HepG2 (cell line): Measurements from ENCODE around the gene JAG1. TPM values are rescaled to one million over a fixed set of nuclear protein-coding genes. Genes with fewer than 3 reads are reported as not detected.

Experiments
- ATAC-seq: fragments of 200-7000 bp; cut with Tn5 transposase; 3 replicates; pipeline ENCODE4 v1.9.1; 2020; ENCODE audit warnings: mild to moderate bottlenecking, moderate library complexity
- BruUV-seq: library from RNA; stranded (reverse); fragments of 400-500 nt; replicated peaks from 2 replicates; lab custom pipeline; 2021; lab: Mats Ljungman, UMichigan
- CTCF ChIA-PET: fragments of 300-600 bp; formaldehyde crosslinking; extraction: SDS; loops from one replicate; lab custom pipeline; 2021; ENCODE audit warnings: low total read pairs, inconsistent platforms, low intra/inter-chr PET ratio; lab: Yijun Ruan, JAX
- POLR2A ChIA-PET: fragments of 350-600 bp; sonication (Branson Sonifier 250); formaldehyde crosslinking; loops from one replicate; lab custom pipeline; 2020; ENCODE audit warnings: antibody characterized with exemption, inconsistent platforms; lab: Yijun Ruan, JAX
- DNase-seq: peaks from one replicate; pipeline ENCODE4 v3.0.0-alpha.2; 2015; ENCODE audit warnings: low spot score
- FAIRE-seq: peaks from 3 replicates; lab custom pipeline; 2011; peaks lifted over from hg19 to GRCh38; lab: Jason Lieb, UNC
- H2AFZ ChIP-seq: one replicate; pipeline ENCODE4 v1.6.1; 2011; ENCODE audit warnings: low read length, inconsistent platforms
- H3K27ac ChIP-seq: fragments of 300-600 bp; 3 replicates; pipeline ENCODE4 v1.8.0; 2011; ENCODE audit warnings: mixed run types, mild to moderate bottlenecking, mixed read lengths, low read length, inconsistent platforms; ENCODE audit not compliant: insufficient read depth; ENCODE audit errors: extremely low read length
- H3K27me3 ChIP-seq, 2 experiments: fragments of 200-600 bp in 1 of 2; 2 replicates in 1 of 2; 3 replicates in 1 of 2; pipeline versions ENCODE4 v1.6.0 to v1.8.0; 2011; ENCODE audit warnings: low read length in 2 of 2, mild to moderate bottlenecking in 2 of 2, moderate library complexity in 2 of 2, inconsistent platforms in 1 of 2; ENCODE audit not compliant: insufficient read depth in 2 of 2, control insufficient read depth in 1 of 2
- H3K36me3 ChIP-seq, 2 experiments: fragments of 200-600 bp in 1 of 2; replicated peaks in 1 of 2; 2 replicates in 1 of 2; 3 replicates in 1 of 2; pipeline versions ENCODE4 v1.5.1 to v1.8.0; 2011; ENCODE audit warnings: low read length in 2 of 2, inconsistent platforms in 1 of 2; ENCODE audit not compliant: insufficient read depth in 2 of 2, control insufficient read depth in 1 of 2
- H3K4me1 ChIP-seq: 2 replicates; pipeline ENCODE4 v1.5.1; 2012; ENCODE audit warnings: low read length, inconsistent platforms; ENCODE audit not compliant: insufficient read depth
- H3K4me2 ChIP-seq: 2 replicates; pipeline ENCODE4 v1.6.0; 2011; ENCODE audit warnings: low read depth, low read length, inconsistent platforms
- H3K4me3 ChIP-seq, 3 experiments: fragments of 200-600 bp in 1 of 3; sonication (generic), shearing (Covaris generic) in 1 of 3; replicated peaks in 1 of 3; 2 replicates each; pipeline ENCODE4 v1.5.1; 2011 to 2016; ENCODE audit warnings: low read length in 3 of 3, inconsistent platforms in 2 of 3, low read depth in 2 of 3, mild to moderate bottlenecking in 2 of 3, control low read depth in 1 of 3, mixed read lengths in 1 of 3; ENCODE audit not compliant: insufficient read depth in 1 of 3
- H3K79me2 ChIP-seq: one replicate; pipeline ENCODE4 v1.6.1; 2011; ENCODE audit warnings: low read length, inconsistent platforms; ENCODE audit not compliant: insufficient read depth
- H3K9ac ChIP-seq: 2 replicates; pipeline ENCODE4 v1.6.0; 2011; ENCODE audit warnings: mild to moderate bottlenecking, low read depth, low read length, inconsistent platforms; ENCODE audit not compliant: insufficient read depth
- H3K9me3 ChIP-seq: 2 replicates; pipeline ENCODE4 v1.5.1; 2012; ENCODE audit warnings: mild to moderate bottlenecking, low read length
- H4K20me1 ChIP-seq: 2 replicates; pipeline ENCODE4 v1.6.0; 2011; ENCODE audit warnings: inconsistent platforms, mild to moderate bottlenecking, low read length, moderate library complexity; ENCODE audit not compliant: insufficient read depth
- KDM2A ChIP-seq: sonication (generic); formaldehyde crosslinking; IDR thresholded peaks from 2 replicates; pipeline ENCODE4 v1.4.0; 2020; ENCODE audit warnings: low read depth, missing genetic modification reagents, borderline replicate concordance
- KDM3A ChIP-seq: IDR thresholded peaks from 2 replicates; pipeline ENCODE4 v1.6.1; 2018; ENCODE audit warnings: low read depth, missing compliant biosample characterization
- MAFF ChIP-seq: IDR thresholded peaks from 2 replicates; pipeline ENCODE4 v1.6.1; 2011; ENCODE audit warnings: low read depth, low read length, improper control_type of control experiment
- MED13 ChIP-seq: sonication (generic); formaldehyde crosslinking; IDR thresholded peaks from 2 replicates; pipeline ENCODE4 v1.5.0; 2020; ENCODE audit warnings: missing genetic modification reagents
- SMARCE1 ChIP-seq: fragments of 450-650 bp; IDR thresholded peaks from 2 replicates; pipeline ENCODE4 v1.6.1; 2017; ENCODE audit warnings: borderline replicate concordance
- ZBTB20 ChIP-seq: sonication (generic); formaldehyde crosslinking; IDR thresholded peaks from 2 replicates; pipeline ENCODE4 v1.8.1; 2023; ENCODE audit warnings: missing genetic modification reagents, low read depth, mild to moderate bottlenecking, borderline replicate concordance
- ZNF180 ChIP-seq: sonication (generic); formaldehyde crosslinking; IDR thresholded peaks from 2 replicates; pipeline ENCODE4 v1.4.0; 2020; ENCODE audit warnings: low read depth, missing genetic modification reagents, borderline replicate concordance
- WGBS: methylation state at CpG from one replicate; pipeline ENCODE4 v1.1.6; 2017; ENCODE audit warnings: low lambda C conversion rate; 5-methylcytosine and 5-hydroxymethylcytosine counted together
- in situ Hi-C: cut with HindIII; loops from 2 replicates; pipeline ENCODE4 v1.10.0; 2017; ENCODE audit warnings: low pct_unique_long_range_greater_than_20kb; ENCODE audit not compliant: extremely low pct_ligation_motif_present
- intact Hi-C: fragments of 100-400 bp; cut with micrococcal nuclease; formaldehyde crosslinking; loops from one replicate; pipeline ENCODE4 v1.10.0; 2022; ENCODE audit not compliant: unreplicated experiment
- polyA plus RNA-seq, 8 experiments: library from polyadenylated mRNA; depleted of rRNA in 3 of 8; stranded (reverse) in 7 of 8; unstranded in 1 of 8; fragments of >200 nt; fragmentation: Illumina TruSeq in 4 of 8; extraction: Trizol in 4 of 8; gene quantifications; 2 replicates each; pipeline versions ENCODE4 v1.2.1 to v1.2.3, GENCODE V29; 2011 to 2016; ENCODE audit warnings: low read depth in 4 of 8, missing spikeins in 1 of 8, mixed read lengths in 1 of 8; ENCODE audit not compliant: insufficient read depth in 1 of 8
- total RNA-seq, 5 experiments: library from RNA; depleted of rRNA; stranded (reverse); fragments of >200 nt; fragmentation: Illumina TruSeq; extraction: Trizol; gene quantifications; 2 replicates each; pipeline ENCODE4 v1.2.3, GENCODE V29; 2016; ENCODE audit warnings: low read depth in 1 of 5
- TF ChIP-seq, protein P1 (sequence below): sonication (generic); formaldehyde crosslinking; IDR thresholded peaks from 2 replicates; pipeline ENCODE4 v1.5.1; 2020; ENCODE audit warnings: missing genetic modification reagents, mild to moderate bottlenecking, borderline replicate concordance
- TF ChIP-seq, protein P2 (sequence below), 2 experiments: fragments of 450-650 bp in 1 of 2; sonication (generic) in 1 of 2; formaldehyde crosslinking in 1 of 2; IDR thresholded peaks; 2 replicates each; pipeline versions ENCODE4 v1.6.1 to v1.8.0; 2016 to 2022; ENCODE audit warnings: antibody characterized with exemption in 1 of 2, mild to moderate bottlenecking in 1 of 2, missing genetic modification reagents in 1 of 2

Gene JAG1
- total and polyA plus RNA-seq, 2 of the 13 experiments (the other 11 are each of a cell fraction or from before 2014, with no cell fraction given): 47.1 to 56.3 TPM

DNA sequence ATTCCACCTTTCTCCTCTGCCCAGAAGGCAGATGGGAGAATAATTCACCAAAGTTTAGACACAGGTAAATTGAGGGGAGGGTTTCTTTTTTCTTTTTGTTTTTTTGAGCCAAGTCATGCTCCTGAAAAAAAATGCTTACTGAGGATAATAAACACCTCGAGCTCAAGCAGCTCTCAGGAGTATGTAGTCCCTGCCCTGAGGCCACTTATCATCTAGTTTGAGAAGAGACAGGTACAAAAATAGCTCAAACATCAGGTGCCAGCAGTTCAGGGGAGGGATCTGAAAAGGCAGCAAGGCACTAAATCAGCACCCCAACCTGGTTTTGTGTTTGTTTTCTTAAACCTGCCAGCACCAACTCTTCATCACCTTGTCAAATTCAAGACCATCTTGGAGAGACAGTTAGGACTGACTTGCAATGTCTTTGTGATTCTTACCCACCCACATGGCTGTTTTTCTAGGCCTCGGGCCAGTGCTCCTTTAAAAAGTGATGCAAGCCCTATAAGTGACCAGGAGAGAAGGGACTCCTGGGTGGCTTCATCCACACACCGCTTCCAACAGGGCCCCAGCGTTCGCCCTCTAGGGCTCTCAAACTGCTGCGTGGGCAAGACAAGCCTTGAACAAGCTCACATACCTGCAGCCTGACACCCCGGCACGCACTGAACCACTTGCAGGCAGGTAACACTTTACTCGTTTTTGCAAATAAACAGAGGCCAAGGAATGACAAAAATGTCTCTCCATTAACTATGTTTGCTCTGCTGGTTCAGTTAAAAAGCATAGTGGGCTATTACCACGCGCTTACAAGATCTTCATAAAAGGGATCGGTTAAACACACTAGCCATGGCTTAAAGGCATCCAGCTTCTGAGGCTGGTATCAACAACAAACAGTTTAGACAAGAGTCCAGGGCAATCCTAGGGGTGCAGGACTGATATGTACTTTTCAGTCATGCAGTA is 13.9 kb downstream of the JAG1 start (continued):
- TF ChIP-seq SMARCE1 (no peak), KDM2A (CRISPR knock-in tag) (peak; percentile 35; the same call in 1 of the 2 replicates), ZNF180 (CRISPR knock-in tag) (no peak), MAFF (peak; percentile 65)
- TF ChIP-seq, protein P1, sequence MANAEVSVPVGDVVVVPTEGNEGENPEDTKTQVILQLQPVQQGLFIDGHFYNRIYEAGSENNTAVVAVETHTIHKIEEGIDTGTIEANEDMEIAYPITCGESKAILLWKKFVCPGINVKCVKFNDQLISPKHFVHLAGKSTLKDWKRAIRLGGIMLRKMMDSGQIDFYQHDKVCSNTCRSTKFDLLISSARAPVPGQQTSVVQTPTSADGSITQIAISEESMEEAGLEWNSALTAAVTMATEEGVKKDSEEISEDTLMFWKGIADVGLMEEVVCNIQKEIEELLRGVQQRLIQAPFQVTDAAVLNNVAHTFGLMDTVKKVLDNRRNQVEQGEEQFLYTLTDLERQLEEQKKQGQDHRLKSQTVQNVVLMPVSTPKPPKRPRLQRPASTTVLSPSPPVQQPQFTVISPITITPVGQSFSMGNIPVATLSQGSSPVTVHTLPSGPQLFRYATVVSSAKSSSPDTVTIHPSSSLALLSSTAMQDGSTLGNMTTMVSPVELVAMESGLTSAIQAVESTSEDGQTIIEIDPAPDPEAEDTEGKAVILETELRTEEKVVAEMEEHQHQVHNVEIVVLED: no peak

DNA sequence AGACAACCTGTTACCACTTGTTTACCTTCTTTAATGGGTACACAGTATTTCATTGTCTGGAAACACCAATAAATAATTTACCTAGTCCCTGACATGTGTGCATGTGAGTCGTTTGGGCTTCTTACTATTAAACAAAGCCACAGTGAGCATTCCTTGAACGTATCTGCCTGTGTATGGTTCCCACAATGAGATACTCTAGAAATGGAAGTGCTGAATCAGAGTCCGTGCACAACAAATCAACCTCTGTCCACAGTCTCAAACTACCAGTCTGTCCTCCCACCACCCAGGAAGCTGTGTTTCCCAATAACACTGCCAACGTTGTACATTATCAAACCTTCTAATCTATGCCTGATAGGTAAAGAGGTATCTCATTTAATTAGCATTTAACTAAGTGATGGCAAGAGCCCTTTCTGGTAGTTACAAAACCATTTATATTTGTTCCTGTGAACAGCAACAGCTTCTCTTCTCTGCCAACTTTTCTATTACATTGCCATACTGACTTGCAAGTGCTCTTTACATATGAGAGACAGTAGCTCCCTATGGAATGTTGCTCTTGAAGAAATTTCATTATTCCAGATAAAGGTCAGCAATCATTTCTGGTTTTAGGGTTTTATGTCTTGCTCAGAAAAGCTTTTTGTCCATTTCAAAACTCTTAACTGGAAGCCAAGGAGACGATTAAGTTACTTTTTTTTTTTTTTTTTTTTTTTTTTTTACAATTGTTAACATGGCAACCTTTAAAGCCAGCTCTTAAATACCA is 14.7 kb downstream of the JAG1 start:
- H3K79me2 ChIP-seq: peaks cover 78% of the 10 kb centered on the region
- no peak overlapping the region for H3K9ac ChIP-seq
- H2AFZ ChIP-seq: no peak overlapping the region
- peaks cover 71% of the 10 kb centered on the region for H3K4me1 ChIP-seq
- intact Hi-C loops (no loop called here), in situ Hi-C loops (no loop called here)
- no peaks in the 10 kb centered on the region for H3K9me3 ChIP-seq
- H3K36me3 ChIP-seq: peaks cover 80 to 99% of the 10 kb centered on the region in 2 experiments
- H4K20me1 ChIP-seq: peaks cover 29% of the 10 kb centered on the region
- POLR2A ChIA-PET: interaction anchor here (1.6 to 2.7 kb wide), 3 partner anchors 10 to 94 kb away, joined by 3 to 39 read pairs (median 5); partner anchors contain the start of gene JAG1
- H3K4me3 ChIP-seq: no peak overlapping the region
- CTCF ChIA-PET: no interaction called here
- no peak overlapping the region for H3K4me2 ChIP-seq
- no TSS peak for BruUV-seq
- H3K27ac ChIP-seq: no peak overlapping the region
- no peak for DNase-seq
- 74% methylated on average over 5 of the region's 5 CpGs for WGBS
- no peak for FAIRE-seq
- H3K27me3 ChIP-seq: no peaks in the 10 kb centered on the region
- no peak for ATAC-seq
- no peak for TF ChIP-seq MED13
- 0 out of 2 replicates have a peak, but pooled peaks have one; percentile 28 for TF ChIP-seq ZBTB20 (CRISPR knock-in tag)
- no peak for TF ChIP-seq KDM3A (CRISPR knock-in tag)
- TF ChIP-seq, protein P2, sequence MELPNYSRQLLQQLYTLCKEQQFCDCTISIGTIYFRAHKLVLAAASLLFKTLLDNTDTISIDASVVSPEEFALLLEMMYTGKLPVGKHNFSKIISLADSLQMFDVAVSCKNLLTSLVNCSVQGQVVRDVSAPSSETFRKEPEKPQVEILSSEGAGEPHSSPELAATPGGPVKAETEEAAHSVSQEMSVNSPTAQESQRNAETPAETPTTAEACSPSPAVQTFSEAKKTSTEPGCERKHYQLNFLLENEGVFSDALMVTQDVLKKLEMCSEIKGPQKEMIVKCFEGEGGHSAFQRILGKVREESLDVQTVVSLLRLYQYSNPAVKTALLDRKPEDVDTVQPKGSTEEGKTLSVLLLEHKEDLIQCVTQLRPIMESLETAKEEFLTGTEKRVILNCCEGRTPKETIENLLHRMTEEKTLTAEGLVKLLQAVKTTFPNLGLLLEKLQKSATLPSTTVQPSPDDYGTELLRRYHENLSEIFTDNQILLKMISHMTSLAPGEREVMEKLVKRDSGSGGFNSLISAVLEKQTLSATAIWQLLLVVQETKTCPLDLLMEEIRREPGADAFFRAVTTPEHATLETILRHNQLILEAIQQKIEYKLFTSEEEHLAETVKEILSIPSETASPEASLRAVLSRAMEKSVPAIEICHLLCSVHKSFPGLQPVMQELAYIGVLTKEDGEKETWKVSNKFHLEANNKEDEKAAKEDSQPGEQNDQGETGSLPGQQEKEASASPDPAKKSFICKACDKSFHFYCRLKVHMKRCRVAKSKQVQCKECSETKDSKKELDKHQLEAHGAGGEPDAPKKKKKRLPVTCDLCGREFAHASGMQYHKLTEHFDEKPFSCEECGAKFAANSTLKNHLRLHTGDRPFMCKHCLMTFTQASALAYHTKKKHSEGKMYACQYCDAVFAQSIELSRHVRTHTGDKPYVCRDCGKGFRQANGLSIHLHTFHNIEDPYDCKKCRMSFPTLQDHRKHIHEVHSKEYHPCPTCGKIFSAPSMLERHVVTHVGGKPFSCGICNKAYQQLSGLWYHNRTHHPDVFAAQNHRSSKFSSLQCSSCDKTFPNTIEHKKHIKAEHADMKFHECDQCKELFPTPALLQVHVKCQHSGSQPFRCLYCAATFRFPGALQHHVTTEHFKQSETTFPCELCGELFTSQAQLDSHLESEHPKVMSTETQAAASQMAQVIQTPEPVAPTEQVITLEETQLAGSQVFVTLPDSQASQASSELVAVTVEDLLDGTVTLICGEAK (IDR thresholded peaks at IDR 0.05): no peak
- TF ChIP-seq, protein P2 (CRISPR knock-in tag; IDR thresholded peaks at IDR 0.05): no peak
